H54 (cell line): ENCODE data around the gene ESX1.

Experiments used
- DNase-seq: peaks from one replicate; pipeline ENCODE4 v3.0.0; 2011; ENCODE audit warnings: low spot score, mixed read lengths; ENCODE audit not compliant: insufficient read length
- FAIRE-seq: peaks from 3 replicates; lab custom pipeline; 2011; peaks lifted over from hg19 to GRCh38; lab: Jason Lieb, UNC
- POLR2A ChIP-seq: IDR thresholded peaks from 2 replicates; pipeline ENCODE4 v1.6.1; 2011; ENCODE audit warnings: low read depth, mild to moderate bottlenecking, low read length

The ESX1 gene

GRCh38 chrX:104211187-104211586 lies 43.5 kb downstream of the ESX1 start:
- no peak for TF ChIP-seq POLR2A
- DNase-seq = no peak
- no peak for FAIRE-seq

- DNase-seq = no peak
- no peak for TF ChIP-seq POLR2A
- FAIRE-seq = no peak
Observed at GRCh38 chrX:104205548-104205947, 49.2 kb downstream of the ESX1 start.
